ENCODE measurements around the gene APBB3. TPM values are rescaled to one million over a fixed set of nuclear protein-coding genes. Genes with fewer than 3 reads are reported as not detected.

Gene APBB3
- polyA plus RNA-seq, 3 donors = 23.8 to 33.1 (median 30.5) TPM

GRCh38 chr5:140557136-140557805, 7.1 kb downstream of the APBB3 start, which contains the start of gene SRA1:
TSS of gene SRA1 (minus strand) at chr5:140557473. CDS start at chr5:140557452, 21 bp downstream.
- DNase-seq (ENCODE audit: low read depth in 3 of 3, low spot score in 2 of 3) = peak; percentile 74 to 84 (median 77)

GRCh38 chr5:140556438-140556837, 8.0 kb downstream of the APBB3 start:
- DNase-seq (ENCODE audit: low read depth in 3 of 3, low spot score in 2 of 3) = no peak

GRCh38 chr5:140555747-140556312, 8.6 kb downstream of the APBB3 start:
- DNase-seq (ENCODE audit: low read depth in 3 of 3, low spot score in 2 of 3) = no peak

DNA sequence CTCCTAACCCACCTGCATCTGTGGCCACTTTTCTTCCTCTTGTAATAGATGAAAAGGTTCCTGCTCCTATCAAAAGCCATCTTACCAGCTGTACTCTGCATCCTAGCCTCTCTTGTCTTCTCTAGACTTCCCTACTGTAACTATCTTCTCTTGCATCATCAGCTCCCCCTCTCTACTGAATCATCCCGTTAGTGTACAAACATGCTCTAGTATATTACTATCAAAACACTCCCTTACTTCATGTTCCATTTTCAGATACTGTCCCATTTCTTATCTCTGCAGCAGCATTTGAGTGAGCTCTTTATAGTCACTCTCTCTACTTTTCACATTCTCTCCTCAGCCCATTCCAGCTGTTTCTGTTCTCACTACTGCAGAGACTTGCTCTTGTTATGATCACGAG, 9.9 kb downstream of the APBB3 start:
- DNase-seq (ENCODE audit: low read depth in 3 of 3, low spot score in 2 of 3) = no peak

DNA sequence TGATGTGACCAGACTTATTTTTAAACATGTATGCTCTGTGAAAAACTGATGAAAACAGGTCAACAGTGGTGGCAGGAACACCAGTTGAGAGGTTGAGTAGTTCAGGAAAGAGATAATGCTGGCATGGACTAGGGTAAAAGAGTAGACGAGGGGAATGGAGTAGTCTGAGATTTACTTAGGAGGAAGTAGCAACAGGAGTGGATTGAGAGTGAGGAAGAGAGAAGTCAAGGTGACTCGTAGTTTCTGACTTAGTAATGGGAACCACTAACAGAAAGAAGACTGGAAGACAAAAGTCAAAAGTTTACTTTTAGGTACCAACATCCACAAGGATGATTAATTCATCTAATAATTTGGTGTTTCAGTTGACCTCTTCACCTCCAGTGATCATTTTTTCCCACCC, 10.7 kb downstream of the APBB3 start:
- no peak for DNase-seq (ENCODE audit: low read depth in 3 of 3, low spot score in 2 of 3)

GRCh38 chr5:140551872-140552271, 12.5 kb downstream of the APBB3 start:
- DNase-seq (ENCODE audit: low read depth in 3 of 3, low spot score in 2 of 3) = no peak

DNA sequence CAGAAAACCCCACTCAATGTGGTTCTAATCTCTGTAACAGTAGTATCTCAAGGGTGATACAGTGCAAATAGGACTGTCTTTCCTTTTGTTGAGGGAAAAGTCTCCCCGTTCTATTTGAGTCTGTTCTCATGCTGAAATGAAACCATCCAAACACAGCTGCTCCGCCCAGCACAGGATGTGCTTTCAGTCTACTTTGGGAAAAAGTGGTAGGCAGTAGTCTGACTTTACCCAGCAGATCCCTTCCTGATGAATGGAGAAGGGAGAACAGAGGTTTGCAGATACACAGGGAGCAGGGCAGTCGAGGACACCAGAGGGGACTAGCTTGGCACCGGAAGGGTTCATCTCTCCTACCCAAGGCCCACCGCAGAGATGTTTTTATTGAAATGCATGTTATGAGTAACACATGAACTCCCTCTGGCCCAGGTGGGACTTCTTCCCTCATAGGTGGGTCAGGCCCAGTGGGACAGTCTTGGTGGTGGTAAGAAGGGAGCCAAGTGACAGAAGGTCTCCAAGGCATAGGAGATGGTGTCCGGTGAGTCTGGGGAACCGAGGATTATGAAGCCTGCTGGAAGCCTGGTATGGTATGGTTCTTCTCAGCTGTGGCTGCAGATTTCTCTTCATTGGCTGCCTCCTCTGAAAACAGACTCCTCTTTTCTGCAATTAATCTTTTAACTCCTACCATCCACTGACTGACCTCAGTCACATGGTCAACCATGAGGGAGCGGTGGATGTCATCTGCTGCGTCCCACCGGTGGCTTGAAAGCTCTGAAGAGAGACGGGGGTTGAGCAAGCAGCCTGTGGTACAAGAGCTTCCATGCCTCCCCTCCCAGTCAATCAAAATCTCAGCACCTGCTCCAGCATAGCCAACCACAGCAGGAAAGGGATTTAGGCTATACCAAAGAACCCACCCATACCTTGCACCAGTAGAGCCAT, 14.0 kb downstream of the APBB3 start:
- no peak for DNase-seq (ENCODE audit: low read depth in 3 of 3, low spot score in 2 of 3)

GRCh38 chr5:140549237-140550144, 14.9 kb downstream of the APBB3 start:
- DNase-seq (ENCODE audit: low read depth in 3 of 3, low spot score in 2 of 3) = no peak

GRCh38 chr5:140548791-140549190, 15.6 kb downstream of the APBB3 start:
- DNase-seq (ENCODE audit: low read depth in 3 of 3, low spot score in 2 of 3) = no peak

- DNase-seq (ENCODE audit: low read depth in 3 of 3, low spot score in 2 of 3) = no peak
These were observed 16.1 kb downstream of the APBB3 start for GRCh38 chr5:140548300-140548688.

DNA sequence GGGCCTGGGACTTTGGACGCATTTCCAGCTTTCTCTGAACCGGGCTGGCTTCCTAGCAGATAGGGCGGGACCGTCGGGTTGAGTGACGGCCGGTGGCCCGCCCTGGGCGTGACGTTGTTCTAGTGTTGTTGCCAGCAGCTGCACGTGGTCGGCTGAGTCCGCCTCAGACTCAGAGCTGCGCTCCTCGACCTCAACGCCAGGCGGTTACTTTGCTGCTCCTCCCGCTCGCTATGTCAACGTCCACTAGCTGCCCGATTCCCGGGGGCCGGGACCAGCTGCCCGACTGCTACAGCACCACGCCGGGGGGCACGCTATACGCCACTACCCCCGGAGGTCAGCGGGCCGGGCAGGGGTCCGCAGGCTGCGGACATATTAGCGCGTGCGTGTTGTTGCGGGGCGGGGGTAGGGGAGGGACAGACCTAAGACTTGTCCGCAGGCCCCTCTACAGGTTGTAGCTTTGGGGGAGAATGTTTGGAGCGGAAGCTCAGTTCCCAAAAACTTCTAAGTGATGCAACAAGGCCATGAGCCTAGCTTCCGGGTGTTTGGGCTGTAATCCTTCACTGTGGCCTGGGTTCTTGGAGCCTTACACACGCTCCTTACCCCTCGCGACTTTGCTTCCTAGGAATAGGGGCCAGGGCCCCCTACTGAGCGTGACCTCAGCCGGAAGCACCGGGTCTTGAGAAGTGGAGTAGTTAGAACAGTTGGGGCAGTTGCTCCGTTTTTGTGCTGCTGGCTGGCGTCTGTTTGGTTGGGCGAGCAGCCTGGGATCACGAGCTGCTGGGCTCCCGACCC, 16.7 kb downstream of the APBB3 start, which contains the start of gene EIF4EBP3:
Gene EIF4EBP3 (plus strand): TSS at position 155 of the 792 bp plus-strand sequence. CDS start 76 bp downstream, at position 231.
- DNase-seq (ENCODE audit: low read depth in 3 of 3, low spot score in 2 of 3) = peak; percentile 86 to 87 (median 87)

- DNase-seq (ENCODE audit: low read depth in 3 of 3, low spot score in 2 of 3) = no peak
These were observed 17.4 kb downstream of the APBB3 start for GRCh38 chr5:140546851-140547507.

DNA sequence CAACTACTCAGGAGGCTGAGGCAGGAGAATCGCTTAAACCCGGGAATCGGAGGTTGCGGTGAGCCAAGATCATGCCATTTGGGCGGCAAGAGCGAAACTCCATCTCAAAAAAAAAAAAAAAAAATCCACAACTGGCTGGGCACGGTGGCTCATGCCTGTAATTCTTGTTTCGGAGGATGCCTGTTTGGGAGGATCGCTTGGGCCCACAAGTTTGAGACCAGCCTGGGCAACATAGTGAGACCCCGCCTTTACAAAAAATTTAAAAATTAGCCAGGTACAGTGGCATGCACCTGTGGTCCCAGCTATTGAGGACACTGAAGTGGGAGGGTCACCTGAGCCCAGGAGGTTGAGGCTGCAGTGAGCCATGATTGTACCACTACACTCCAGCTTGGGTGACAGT, 18.8 kb downstream of the APBB3 start:
- no peak for DNase-seq (ENCODE audit: low read depth in 3 of 3, low spot score in 2 of 3)

GRCh38 chr5:140544986-140545385, 19.4 kb downstream of the APBB3 start:
- DNase-seq (ENCODE audit: low read depth in 3 of 3, low spot score in 2 of 3) = no peak

DNA sequence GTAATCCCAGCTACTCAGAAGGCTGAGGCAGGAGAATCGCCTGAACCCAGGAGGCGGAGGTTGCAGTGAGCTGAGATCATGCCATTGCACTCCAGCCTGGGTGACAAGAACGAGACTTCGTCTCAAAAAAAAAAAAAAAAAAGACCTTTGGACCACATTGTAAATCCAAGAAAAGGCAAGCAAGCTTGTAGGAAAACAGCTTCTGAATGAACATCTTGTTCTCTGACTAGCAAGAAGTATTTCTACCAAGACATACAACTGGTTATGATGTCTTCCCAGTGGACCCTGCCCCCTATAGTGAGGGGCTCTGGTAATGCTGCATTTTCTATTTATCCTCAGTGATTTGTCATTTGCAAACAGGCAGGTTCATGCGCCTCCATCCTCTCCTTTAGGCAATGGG, 21.4 kb downstream of the APBB3 start:
- DNase-seq (ENCODE audit: low read depth in 3 of 3, low spot score in 2 of 3) = no peak

DNA sequence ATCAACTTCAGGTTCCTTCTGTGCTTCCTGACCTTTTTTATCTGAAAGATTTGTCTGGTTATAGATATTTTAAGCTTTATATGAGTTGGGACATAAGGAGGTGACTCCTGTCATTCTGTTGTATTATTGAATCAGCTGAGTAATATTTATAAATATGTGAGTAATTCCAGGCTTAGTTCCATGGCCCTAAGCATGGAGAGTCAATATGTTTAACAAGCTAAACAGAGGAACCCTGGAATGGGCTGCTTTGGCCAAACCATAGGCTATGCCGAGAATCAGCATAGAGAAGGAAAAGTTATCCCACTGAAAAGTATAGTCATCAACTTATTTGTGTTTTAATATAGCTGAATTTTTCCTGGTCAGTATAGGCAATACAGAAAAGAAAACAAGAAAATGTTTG, 24.2 kb downstream of the APBB3 start:
- no peak for DNase-seq (ENCODE audit: low read depth in 3 of 3, low spot score in 2 of 3)

DNA sequence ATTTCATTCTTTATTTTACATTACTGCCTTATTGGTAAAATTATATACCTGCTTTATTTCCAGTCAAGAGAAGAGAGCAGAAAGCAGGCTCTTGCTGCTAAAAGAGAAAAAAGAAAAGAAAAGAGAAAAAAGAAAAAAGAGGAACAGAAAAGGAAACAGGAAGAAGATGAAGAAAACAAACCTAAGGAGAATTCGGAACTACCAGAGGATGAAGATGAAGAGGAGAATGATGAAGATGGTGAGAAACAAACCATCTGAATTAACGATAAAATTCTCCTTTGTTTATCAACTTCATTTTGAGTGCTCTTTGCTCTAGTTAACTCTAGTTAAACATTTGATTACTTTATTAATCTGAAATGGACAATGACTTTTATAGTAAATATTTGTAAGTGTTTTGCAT, 40.4 kb downstream of the APBB3 start:
- DNase-seq (ENCODE audit: low read depth in 3 of 3, low spot score in 2 of 3) = no peak

DNA sequence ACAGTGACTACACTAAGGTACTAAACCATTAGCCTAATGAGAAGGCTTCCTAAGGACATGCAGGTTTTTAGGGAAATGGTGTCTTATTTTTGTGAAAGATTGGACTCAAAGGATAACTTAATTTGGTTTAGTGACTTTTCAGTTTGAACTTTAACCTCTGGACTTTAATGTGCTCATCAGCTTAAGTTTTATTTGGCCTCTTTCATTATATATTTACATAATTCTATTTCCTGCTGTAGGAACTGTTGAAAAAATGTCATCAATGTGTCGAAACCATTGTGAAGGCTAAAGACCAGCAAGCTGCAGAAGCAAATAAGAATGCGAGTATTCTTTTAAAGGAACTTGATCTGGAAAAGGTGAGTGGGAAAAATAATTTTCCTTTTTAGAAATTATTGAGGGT, 51.3 kb downstream of the APBB3 start:
- DNase-seq (ENCODE audit: low read depth in 3 of 3, low spot score in 2 of 3) = no peak

DNA sequence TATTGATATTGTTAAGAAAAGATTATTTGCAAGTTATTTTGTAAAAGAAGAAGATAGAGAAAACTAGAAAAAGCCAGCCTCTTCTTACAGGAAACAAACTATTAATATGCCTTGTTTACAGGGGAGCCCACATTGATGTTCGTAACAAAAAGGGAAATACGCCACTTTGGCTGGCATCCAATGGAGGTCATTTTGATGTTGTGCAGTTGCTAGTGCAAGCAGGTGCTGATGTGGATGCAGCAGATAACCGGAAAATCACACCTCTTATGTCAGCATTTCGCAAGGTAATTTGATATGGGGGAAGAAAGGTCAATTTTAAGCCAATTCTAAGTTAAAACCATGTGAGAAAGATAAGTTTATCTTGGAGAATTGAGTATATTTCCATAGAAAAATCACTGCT, 54.5 kb downstream of the APBB3 start:
- no peak for DNase-seq (ENCODE audit: low read depth in 3 of 3, low spot score in 2 of 3)

Measured in right renal cortex interstitium (tissue), 3 donors.